ENCODE results near the gene TMEM11.
"Not testable (repeated sequence)": the region's sequence is repeated elsewhere in the genome, so short reads cannot be mapped to it uniquely, and the experiment has no call there.

Gene TMEM11

GRCh38 chr17:21210411-21211076 lies 3.4 kb downstream of the TMEM11 start:
- no peak for DNase-seq

GRCh38 chr17:21209511-21210175 lies 4.3 kb downstream of the TMEM11 start:
- no peak for DNase-seq

DNA sequence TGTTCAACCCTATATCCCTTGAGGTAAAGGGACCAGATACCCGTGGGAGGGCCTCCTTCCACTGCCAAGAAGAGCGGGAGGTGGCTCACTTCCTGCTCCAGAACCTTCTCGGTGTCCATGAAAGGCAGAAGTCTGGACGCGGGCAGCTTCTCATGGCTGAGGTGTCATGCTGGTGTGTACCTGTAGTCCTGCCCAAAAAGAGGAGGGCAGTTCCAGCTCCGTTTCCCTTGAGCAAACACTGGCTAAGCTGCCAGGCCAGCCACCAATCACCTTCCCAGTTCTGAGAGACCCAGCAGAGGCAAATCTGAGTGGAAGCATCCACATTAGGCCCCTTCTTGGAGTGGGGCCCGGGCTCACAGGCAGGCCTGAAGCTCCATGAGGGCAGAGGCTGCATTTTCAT lies 5.6 kb downstream of the TMEM11 start:
- no peak for DNase-seq

GRCh38 chr17:21204935-21205334 lies 9.0 kb downstream of the TMEM11 start:
- no peak for DNase-seq

- DNase-seq, result no peak
These were observed 11.4 kb downstream of the TMEM11 start for GRCh38 chr17:21202512-21202911.

DNA sequence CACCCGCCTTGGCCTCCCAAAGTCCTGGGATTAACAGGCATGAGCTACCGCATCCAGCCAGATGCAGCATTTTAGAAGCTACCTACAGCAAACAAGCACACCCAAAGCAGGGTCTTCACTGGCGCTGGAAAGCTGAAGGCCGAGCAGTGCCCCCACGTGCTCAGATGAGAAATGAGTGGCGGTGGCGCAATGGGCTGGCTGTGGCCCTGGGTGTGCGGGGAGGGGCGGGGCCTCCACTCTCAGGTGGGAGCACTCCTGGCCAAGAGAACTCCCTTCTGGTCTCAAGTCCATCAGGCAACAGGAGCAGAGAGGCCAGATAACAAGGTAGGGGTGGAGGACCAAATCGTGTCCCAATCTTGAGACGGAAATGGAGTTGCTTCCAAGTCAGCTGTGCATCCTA lies 12.1 kb downstream of the TMEM11 start:
- no peak for DNase-seq

DNA sequence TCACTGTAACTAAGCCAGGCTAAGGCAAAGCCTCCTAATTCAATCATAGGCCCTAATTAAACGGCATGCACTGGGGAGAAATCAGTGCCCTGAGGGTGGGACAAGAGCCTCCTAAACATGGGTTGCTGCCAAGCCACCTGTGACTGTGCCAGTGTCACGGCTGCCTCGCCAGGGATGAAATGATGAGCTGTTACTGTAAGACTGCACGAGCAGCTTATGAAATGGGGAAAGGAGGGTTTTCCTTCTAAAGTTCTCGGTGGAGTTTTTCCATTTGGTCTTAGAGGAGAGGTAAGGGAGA lies 12.7 kb downstream of the TMEM11 start:
- DNase-seq, result no peak

- DNase-seq, result no peak
These were observed 13.2 kb downstream of the TMEM11 start for GRCh38 chr17:21200590-21201297.

GRCh38 chr17:21199856-21200255 lies 14.1 kb downstream of the TMEM11 start:
- DNase-seq, result no peak

GRCh38 chr17:21199311-21199710 lies 14.7 kb downstream of the TMEM11 start:
- no peak for DNase-seq

DNA sequence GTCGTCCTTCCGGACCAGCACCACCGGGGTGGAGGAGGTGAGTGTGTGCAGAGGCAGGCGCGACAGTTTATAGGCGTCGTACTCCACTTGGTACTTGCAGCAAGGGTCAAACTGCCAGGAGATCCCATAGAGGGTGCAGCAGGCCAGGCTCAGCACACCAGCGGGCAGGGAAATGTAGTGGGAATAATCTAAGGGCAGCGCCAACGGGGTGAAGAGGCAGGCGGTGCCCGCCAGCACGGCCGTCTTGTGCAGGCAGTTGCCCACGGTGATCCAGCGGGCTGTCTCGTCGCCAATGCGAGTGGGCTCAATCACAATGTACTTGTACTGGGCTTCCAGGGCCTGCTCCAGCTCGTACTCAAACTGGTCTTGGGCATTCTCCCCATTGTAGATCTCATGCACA lies 15.6 kb downstream of the TMEM11 start:
- no peak for DNase-seq

DNA sequence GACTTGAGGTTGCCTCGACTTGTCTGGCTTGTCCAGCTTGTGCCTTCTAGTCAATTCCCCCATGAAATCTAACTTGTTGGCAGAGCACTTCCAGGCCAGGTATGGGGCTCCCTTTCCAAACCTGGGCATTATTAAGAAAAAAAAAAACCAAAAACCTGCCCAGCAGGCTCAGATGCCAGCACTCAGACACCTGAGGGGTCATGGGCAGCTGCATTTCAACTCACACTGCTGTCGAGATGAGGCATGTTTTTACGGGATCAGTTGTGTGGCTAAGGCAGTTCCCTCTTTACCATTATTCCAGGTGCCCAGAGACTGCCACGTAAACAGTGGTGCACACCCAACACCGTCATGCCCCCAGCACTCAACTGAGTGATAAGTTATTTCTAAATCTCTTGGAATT lies 17.8 kb downstream of the TMEM11 start:
- no peak for DNase-seq

DNA sequence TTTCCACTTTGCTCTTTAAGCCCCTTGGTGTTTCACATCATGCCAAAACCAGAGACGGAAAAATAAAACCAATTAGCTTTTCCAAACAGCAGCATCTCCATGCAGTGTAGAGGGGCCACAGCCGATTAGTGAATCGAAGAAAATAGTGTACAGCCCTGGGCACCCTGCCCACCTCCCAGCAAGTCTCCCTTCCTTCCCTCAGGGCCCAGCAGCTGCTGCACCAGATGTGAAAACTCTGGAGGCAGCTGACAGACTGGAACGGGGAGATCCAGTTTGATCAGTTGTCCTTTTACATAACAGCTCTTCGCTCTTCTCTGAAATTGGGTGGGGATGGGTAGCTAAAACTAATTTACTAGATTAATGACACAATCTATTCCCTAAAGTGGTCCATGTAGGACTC lies 19.3 kb downstream of the TMEM11 start:
- peak; percentile 78 for DNase-seq

DNA sequence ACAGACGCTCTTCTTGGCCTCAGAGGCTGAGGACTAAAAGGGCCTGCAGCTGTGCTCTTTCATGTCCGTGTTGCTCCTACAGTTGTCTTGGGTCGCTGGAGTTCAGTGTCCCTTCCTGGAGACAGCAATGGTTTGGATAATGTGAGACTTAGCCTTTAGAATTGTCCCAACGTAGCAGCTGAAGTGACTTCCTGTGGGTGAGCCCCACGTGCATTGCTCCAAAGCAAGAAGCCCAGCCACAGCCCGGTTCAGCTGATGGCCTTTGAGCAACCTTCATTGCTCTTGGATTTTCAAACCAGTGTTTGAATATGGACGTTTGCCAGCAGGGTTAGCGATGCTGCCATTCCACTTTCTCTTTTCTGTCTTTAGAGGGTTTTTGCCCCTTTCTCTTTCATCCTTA lies 19.7 kb downstream of the TMEM11 start:
- no peak for DNase-seq

GRCh38 chr17:21193031-21193430 lies 20.9 kb downstream of the TMEM11 start:
- no peak for DNase-seq

- not testable (repeated sequence) for DNase-seq
These were observed 21.5 kb downstream of the TMEM11 start for GRCh38 chr17:21192414-21192813.

DNA sequence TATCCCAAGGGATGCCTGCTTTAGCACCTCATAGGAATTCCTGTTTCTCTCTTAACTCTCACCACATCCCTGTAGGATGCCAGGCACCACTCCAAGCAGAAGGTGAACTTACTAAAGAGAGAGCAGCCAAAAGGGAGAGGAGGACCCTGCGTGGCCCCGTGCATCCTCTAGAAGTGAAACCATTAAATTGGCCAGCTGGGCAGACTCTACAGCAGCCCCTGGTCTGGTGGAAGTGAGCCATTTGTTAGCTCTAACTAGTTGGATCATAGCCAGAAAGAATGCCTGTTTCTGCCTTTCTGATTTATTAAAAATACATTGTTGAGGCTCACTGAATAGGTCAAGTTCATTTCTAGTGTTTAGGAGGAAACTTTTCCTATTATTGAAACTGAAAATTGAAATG lies 22.3 kb downstream of the TMEM11 start:
- DNase-seq, result no peak

GRCh38 chr17:21190078-21190477 lies 23.9 kb downstream of the TMEM11 start:
- no peak for DNase-seq

- no peak for DNase-seq
These were observed 24.6 kb downstream of the TMEM11 start for GRCh38 chr17:21189361-21189760.

- DNase-seq, result no peak
These were observed 27.4 kb downstream of the TMEM11 start for GRCh38 chr17:21186399-21187187.

- DNase-seq, result no peak
These were observed 28.9 kb downstream of the TMEM11 start for GRCh38 chr17:21185061-21185460.

GRCh38 chr17:21184570-21184969 lies 29.4 kb downstream of the TMEM11 start:
- no peak for DNase-seq

DNA sequence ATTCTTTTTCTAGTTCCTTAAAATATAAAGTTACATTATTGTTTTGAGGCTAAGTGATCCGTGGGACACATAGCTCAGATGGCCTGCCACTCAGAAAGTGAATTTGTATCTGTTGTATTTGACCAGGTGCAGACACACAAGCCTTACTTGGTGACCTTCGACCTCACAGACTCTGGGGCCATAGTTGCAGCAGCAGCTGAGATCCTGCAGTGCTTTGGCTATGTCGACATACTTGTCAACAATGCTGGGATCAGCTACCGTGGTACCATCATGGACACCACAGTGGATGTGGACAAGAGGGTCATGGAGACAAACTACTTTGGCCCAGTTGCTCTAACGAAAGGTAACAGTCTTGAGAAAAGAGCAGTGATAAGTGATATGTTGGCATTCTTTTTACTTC lies 30.5 kb downstream of the TMEM11 start:
- DNase-seq, result no peak
